Body of pancreas (tissue), 4 donors: Measurements from ENCODE around the gene LST1. TPM values are rescaled to one million over a fixed set of nuclear protein-coding genes. Genes with fewer than 3 reads are reported as not detected.

ENCODE experiments used
- ATAC-seq: fragments of 150-250 bp; one replicate; pipeline ENCODE4 v1.9.1; 2016
- DNase-seq, 4 donors: peaks; one replicate each; pipeline ENCODE4 v3.0.0-alpha.2; 2019
- H3K27ac ChIP-seq, 4 donors: fragments of 200-600 bp; sonication (generic); 1 replicate in 3 of 4; 2 replicates in 1 of 4; pipeline versions ENCODE4 v1.5.1 to v1.6.1; 2016 to 2019; ENCODE audit warnings: mild to moderate bottlenecking in 1 of 4, mixed read lengths in 1 of 4, moderate library complexity in 1 of 4
- H3K27me3 ChIP-seq, 2 donors: fragments of 200-600 bp; sonication (generic); one replicate each; pipeline ENCODE4 v1.6.0; 2016; ENCODE audit warnings: mild to moderate bottlenecking in 1 of 2
- H3K36me3 ChIP-seq, 2 donors: fragments of 200-600 bp; sonication (generic); replicated peaks in 1 of 2; 2 replicates each; pipeline ENCODE4 v1.5.1; 2016; ENCODE audit warnings: low read depth in 2 of 2; ENCODE audit not compliant: insufficient read depth in 1 of 2
- H3K4me1 ChIP-seq: fragments of 200-600 bp; sonication (generic); one replicate; pipeline ENCODE4 v1.6.0; 2016
- H3K4me3 ChIP-seq, 2 donors: fragments of 200-600 bp; sonication (generic); 1 replicate in 1 of 2; 2 replicates in 1 of 2; pipeline ENCODE4 v1.5.1; 2016 to 2019
- H3K9me3 ChIP-seq, 3 donors: fragments of 200-600 bp; sonication (generic); 1 replicate in 2 of 3; 2 replicates in 1 of 3; pipeline ENCODE4 v1.5.1; 2016
- CTCF ChIP-seq, 7 experiments: fragments of 450-650 bp in 4 of 7; fragments of 200-600 bp in 3 of 7; sonication (generic) in 3 of 7; IDR thresholded peaks; one replicate each; pipeline ENCODE4 v1.5.1; 2016 to 2019; ENCODE audit warnings: antibody characterized with exemption in 7 of 7
- POLR2A ChIP-seq, 3 donors: fragments of 450-650 bp; IDR thresholded peaks; one replicate each; pipeline ENCODE4 v1.6.1; 2016; ENCODE audit warnings: antibody characterized with exemption in 3 of 3, mild to moderate bottlenecking in 2 of 3
- WGBS, 2 donors: methylation state at CpG; one replicate each; pipeline ENCODE4 v1.1.5; 2017; 5-methylcytosine and 5-hydroxymethylcytosine counted together
- intact Hi-C: fragments of 100-400 bp; cut with DNase I; formaldehyde crosslinking; loops from one replicate; pipeline ENCODE4 v1.15.1; 2023
- total RNA-seq, 2 donors: library from RNA; depleted of rRNA; stranded (reverse); fragments of >200 nt; gene quantifications; one replicate each; pipeline ENCODE4 v1.1.0, GENCODE V29; 2016

Gene LST1
- total RNA-seq, 2 donors from 2014 or later = 2.9 to 6.9 TPM

- peaks cover 4% of the 10 kb centered on the region for H3K4me1 ChIP-seq
- no peak overlapping the region for H3K4me3 ChIP-seq
- DNase-seq (no peak), ATAC-seq (no peak)
- H3K36me3 ChIP-seq = no peaks in the 10 kb centered on the region
- WGBS, 2 donors = 69 to 73% methylated on average over 7 of the region's 7 CpGs
- no peaks in the 10 kb centered on the region for H3K9me3 ChIP-seq
- no peak for TF ChIP-seq POLR2A (IDR thresholded peaks at IDR 0.05)
- TF ChIP-seq CTCF (IDR thresholded peaks at IDR 0.05) = no peak
- H3K27me3 ChIP-seq = no peaks in the 10 kb centered on the region
- H3K27ac ChIP-seq = peak overlapping the region in 1 of 4 donors; percentile 53
- intact Hi-C loops = no loop called here
Measured at GRCh38 chr6:31615748-31616147, 29.7 kb downstream of the LST1 start.

- TF ChIP-seq POLR2A (IDR thresholded peaks at IDR 0.05) (no peak), CTCF (IDR thresholded peaks at IDR 0.05) (no peak)
- 79 to 83% methylated on average over 2 of the region's 2 CpGs for WGBS, 2 donors
- DNase-seq (no peak), ATAC-seq (no peak)
- intact Hi-C loops = no loop called here
- H3K4me3 ChIP-seq = no peak overlapping the region
- H3K36me3 ChIP-seq = no peaks in the 10 kb centered on the region
- H3K27ac ChIP-seq = no peak overlapping the region
- no peaks in the 10 kb centered on the region for H3K9me3 ChIP-seq
- H3K27me3 ChIP-seq = no peaks in the 10 kb centered on the region
- peaks cover 13% of the 10 kb centered on the region for H3K4me1 ChIP-seq
Measured at GRCh38 chr6:31617010-31617409, 30.9 kb downstream of the LST1 start.

GRCh38 chr6:31619805-31620585, 33.9 kb downstream of the LST1 start:
- DNase-seq (peak; percentile 97 to 99 (median 98)), ATAC-seq (peak; percentile 93)
- Histone ChIP-seq H3K27me3 (no peaks in the 10 kb centered on the region), H3K27ac (peak overlapping the region; percentile 92 to 99 (median 98)), H3K9me3 (no peaks in the 10 kb centered on the region), H3K4me3 (peak overlapping the region in 1 of 2 donors; percentile 2), H3K4me1 (peaks cover 23% of the 10 kb centered on the region), H3K36me3 (peaks cover under 1 to 16% of the 10 kb centered on the region in 2 donors)
- TF ChIP-seq CTCF (IDR thresholded peaks at IDR 0.05) = peak in 3 of 7 experiments; percentile 5 to 19 (median 14)
- TF ChIP-seq POLR2A (IDR thresholded peaks at IDR 0.05) = peak; percentile 84 to 97 (median 97)
- intact Hi-C loops = no loop called here
- 0% methylated on average over 49 to 50 of the region's 50 CpGs for WGBS, 2 donors

GRCh38 chr6:31620586-31621319, 34.7 kb downstream of the LST1 start, which contains the start of gene PRRC2A:
TSS of gene PRRC2A (plus strand) at chr6:31620715. CDS start at chr6:31622790, 2,075 bp downstream.
- Histone ChIP-seq H3K4me3 (peak within 1 kb of the TSS; percentile 52 to 93), H3K36me3 (peaks cover 8 to 24% of the 10 kb centered on the region in 2 donors), H3K27ac (peak within 1 kb of the TSS; percentile 92 to 99 (median 98)), H3K4me1 (peaks cover 23% of the 10 kb centered on the region), H3K27me3 (no peaks in the 10 kb centered on the region), H3K9me3 (no peaks in the 10 kb centered on the region)
- 0 to 1% methylated on average over 27 to 56 of the region's 67 CpGs for WGBS, 2 donors
- DNase-seq = peak in 3 of 4 donors; percentile 77 to 97 (median 80)
- TF ChIP-seq POLR2A (IDR thresholded peaks at IDR 0.05) = peak in 1 of 3 donors; percentile 10
- TF ChIP-seq CTCF (IDR thresholded peaks at IDR 0.05) = no peak
- ATAC-seq = peak; percentile 28
- intact Hi-C loops = no loop called here
